HS-5 (cell line): ENCODE measurements around the gene ALDH1L2.
"Not testable (repeated sequence)": the region's sequence is repeated elsewhere in the genome, so short reads cannot be mapped to it uniquely, and the experiment has no call there.

Experiments
- DNase-seq: peaks from one replicate; pipeline ENCODE4 v3.0.0-alpha.2; 2012; ENCODE audit warnings: low read depth

ALDH1L2 gene

GRCh38 chr12:104977688-104978087 is 106.6 kb downstream of the ALDH1L2 start:
- not testable (repeated sequence) for DNase-seq

GRCh38 chr12:104976703-104977102 is 107.6 kb downstream of the ALDH1L2 start:
- no peak for DNase-seq

- DNase-seq, result peak; percentile 64
These were observed 108.5 kb downstream of the ALDH1L2 start for GRCh38 chr12:104975587-104976343.

GRCh38 chr12:104974626-104975290 is 109.5 kb downstream of the ALDH1L2 start:
- no peak for DNase-seq

- DNase-seq, result no peak
These were observed 111.0 kb downstream of the ALDH1L2 start for GRCh38 chr12:104973250-104973649.

- DNase-seq, result no peak
These were observed 113.0 kb downstream of the ALDH1L2 start for GRCh38 chr12:104971306-104971705.
